Body of pancreas (tissue), 4 donors: ENCODE results near the gene GFRA4. TPM values are rescaled to one million over a fixed set of nuclear protein-coding genes. Genes with fewer than 3 reads are reported as not detected.

Experiments used
- ATAC-seq: fragments of 150-250 bp; one replicate; pipeline ENCODE4 v1.9.1; 2016
- DNase-seq, 4 donors: peaks; one replicate each; pipeline ENCODE4 v3.0.0-alpha.2; 2019
- H3K27ac ChIP-seq, 4 donors: fragments of 200-600 bp; sonication (generic); 1 replicate in 3 of 4; 2 replicates in 1 of 4; pipeline versions ENCODE4 v1.5.1 to v1.6.1; 2016 to 2019; ENCODE audit warnings: mild to moderate bottlenecking in 1 of 4, mixed read lengths in 1 of 4, moderate library complexity in 1 of 4
- H3K27me3 ChIP-seq, 2 donors: fragments of 200-600 bp; sonication (generic); one replicate each; pipeline ENCODE4 v1.6.0; 2016; ENCODE audit warnings: mild to moderate bottlenecking in 1 of 2
- H3K36me3 ChIP-seq, 2 donors: fragments of 200-600 bp; sonication (generic); replicated peaks in 1 of 2; 2 replicates each; pipeline ENCODE4 v1.5.1; 2016; ENCODE audit warnings: low read depth in 2 of 2; ENCODE audit not compliant: insufficient read depth in 1 of 2
- H3K4me1 ChIP-seq: fragments of 200-600 bp; sonication (generic); one replicate; pipeline ENCODE4 v1.6.0; 2016
- H3K4me3 ChIP-seq, 2 donors: fragments of 200-600 bp; sonication (generic); 1 replicate in 1 of 2; 2 replicates in 1 of 2; pipeline ENCODE4 v1.5.1; 2016 to 2019
- H3K9me3 ChIP-seq, 3 donors: fragments of 200-600 bp; sonication (generic); 1 replicate in 2 of 3; 2 replicates in 1 of 3; pipeline ENCODE4 v1.5.1; 2016
- CTCF ChIP-seq, 7 experiments: fragments of 450-650 bp in 4 of 7; fragments of 200-600 bp in 3 of 7; sonication (generic) in 3 of 7; IDR thresholded peaks; one replicate each; pipeline ENCODE4 v1.5.1; 2016 to 2019; ENCODE audit warnings: antibody characterized with exemption in 7 of 7
- POLR2A ChIP-seq, 3 donors: fragments of 450-650 bp; IDR thresholded peaks; one replicate each; pipeline ENCODE4 v1.6.1; 2016; ENCODE audit warnings: antibody characterized with exemption in 3 of 3, mild to moderate bottlenecking in 2 of 3
- WGBS, 2 donors: methylation state at CpG; one replicate each; pipeline ENCODE4 v1.1.5; 2017; 5-methylcytosine and 5-hydroxymethylcytosine counted together
- intact Hi-C: fragments of 100-400 bp; cut with DNase I; formaldehyde crosslinking; loops from one replicate; pipeline ENCODE4 v1.15.1; 2023
- total RNA-seq, 2 donors: library from RNA; depleted of rRNA; stranded (reverse); fragments of >200 nt; gene quantifications; one replicate each; pipeline ENCODE4 v1.1.0, GENCODE V29; 2016

Gene GFRA4
- total RNA-seq, 2 donors from 2014 or later, result not detected

- DNase-seq, result no peak
- H3K27ac ChIP-seq, result no peak overlapping the region
- no peak overlapping the region for H3K4me3 ChIP-seq
- WGBS, 2 donors, result 62 to 78% methylated on average over 2 to 14 of the region's 14 CpGs
- H3K4me1 ChIP-seq, result no peaks in the 10 kb centered on the region
- intact Hi-C loops, result no loop called here
- no peak for TF ChIP-seq CTCF (IDR thresholded peaks at IDR 0.05)
- TF ChIP-seq POLR2A (IDR thresholded peaks at IDR 0.05), result no peak
- H3K9me3 ChIP-seq, result no peaks in the 10 kb centered on the region
- no peaks in the 10 kb centered on the region for H3K27me3 ChIP-seq
- H3K36me3 ChIP-seq, result no peaks in the 10 kb centered on the region
- ATAC-seq, result no peak
Observed at GRCh38 chr20:3705491-3705969, 42.3 kb upstream of the GFRA4 start.

- no peaks in the 10 kb centered on the region for H3K27me3 ChIP-seq
- ATAC-seq (no peak), DNase-seq (no peak)
- TF ChIP-seq POLR2A (IDR thresholded peaks at IDR 0.05) (no peak), CTCF (IDR thresholded peaks at IDR 0.05) (no peak)
- H3K4me1 ChIP-seq, result no peaks in the 10 kb centered on the region
- H3K27ac ChIP-seq, result no peak overlapping the region
- no peaks in the 10 kb centered on the region for H3K36me3 ChIP-seq
- WGBS, 2 donors, result 70 to 76% methylated on average over 5 of the region's 5 CpGs
- H3K9me3 ChIP-seq, result no peaks in the 10 kb centered on the region
- no peak overlapping the region for H3K4me3 ChIP-seq
- intact Hi-C loops, result no loop called here
Observed at GRCh38 chr20:3704087-3704486, 40.9 kb upstream of the GFRA4 start.

GRCh38 chr20:3702611-3703391 lies 39.6 kb upstream of the GFRA4 start:
- Histone ChIP-seq H3K4me3 (no peak overlapping the region), H3K36me3 (no peaks in the 10 kb centered on the region), H3K9me3 (no peaks in the 10 kb centered on the region), H3K4me1 (no peaks in the 10 kb centered on the region), H3K27ac (no peak overlapping the region), H3K27me3 (no peaks in the 10 kb centered on the region)
- WGBS, 2 donors, result 89 to 91% methylated on average over 3 to 11 of the region's 11 CpGs
- ATAC-seq (peak; percentile 15), DNase-seq (no peak)
- intact Hi-C loops, result no loop called here
- TF ChIP-seq POLR2A (IDR thresholded peaks at IDR 0.05), result no peak
- TF ChIP-seq CTCF (IDR thresholded peaks at IDR 0.05), result no peak

GRCh38 chr20:3701061-3701998 lies 38.1 kb upstream of the GFRA4 start:
- TF ChIP-seq POLR2A (IDR thresholded peaks at IDR 0.05) (no peak), CTCF (IDR thresholded peaks at IDR 0.05) (no peak)
- 70% methylated on average over 9 to 13 of the region's 13 CpGs for WGBS, 2 donors
- H3K27ac ChIP-seq, result no peak overlapping the region
- ATAC-seq (no peak), DNase-seq (no peak)
- H3K27me3 ChIP-seq, result no peaks in the 10 kb centered on the region
- H3K9me3 ChIP-seq, result no peaks in the 10 kb centered on the region
- H3K4me3 ChIP-seq, result no peak overlapping the region
- H3K4me1 ChIP-seq, result no peaks in the 10 kb centered on the region
- intact Hi-C loops, result no loop called here
- H3K36me3 ChIP-seq, result no peaks in the 10 kb centered on the region
